ENCODE results near the gene MYH7. TPM values are rescaled to one million over a fixed set of nuclear protein-coding genes. Genes with fewer than 3 reads are reported as not detected.
"Not testable (repeated sequence)": the region's sequence is repeated elsewhere in the genome, so short reads cannot be mapped to it uniquely, and the experiment has no call there.

Gene MYH7
- total RNA-seq, 1 donor from 2014 or later = 0.05 TPM

- Mint-ChIP-seq H3K27ac (no peak overlapping the region), H3K9me3 (no peaks in the 10 kb centered on the region), H3K4me3 (no peak overlapping the region), H3K4me1 (ENCODE audit: low read depth) (peaks cover 10% of the 10 kb centered on the region), H3K36me3 (ENCODE audit: low read depth) (no peaks in the 10 kb centered on the region), H3K27me3 (ENCODE audit: insufficient read depth) (peaks cover 3% of the 10 kb centered on the region)
- intact Hi-C loops (cut with micrococcal nuclease) = no loop called here
- no peak for DNase-seq (ENCODE audit: low spot score)
Measured at GRCh38 chr14:23405516-23406025, 29.9 kb downstream of the MYH7 start.

GRCh38 chr14:23405096-23405495 is 30.4 kb downstream of the MYH7 start:
- intact Hi-C loops (cut with micrococcal nuclease) = no loop called here
- peaks cover 3% of the 10 kb centered on the region for H3K27me3 Mint-ChIP-seq (ENCODE audit: insufficient read depth)
- DNase-seq (ENCODE audit: low spot score) = no peak
- no peaks in the 10 kb centered on the region for H3K36me3 Mint-ChIP-seq (ENCODE audit: low read depth)
- H3K4me1 Mint-ChIP-seq (ENCODE audit: low read depth) = peaks cover 10% of the 10 kb centered on the region
- H3K4me3 Mint-ChIP-seq = no peak overlapping the region
- H3K27ac Mint-ChIP-seq = no peak overlapping the region
- no peaks in the 10 kb centered on the region for H3K9me3 Mint-ChIP-seq

GRCh38 chr14:23404331-23404900 is 31.0 kb downstream of the MYH7 start:
- Mint-ChIP-seq H3K9me3 (no peaks in the 10 kb centered on the region), H3K27me3 (ENCODE audit: insufficient read depth) (peaks cover 3% of the 10 kb centered on the region), H3K27ac (no peak overlapping the region), H3K36me3 (ENCODE audit: low read depth) (no peaks in the 10 kb centered on the region), H3K4me3 (no peak overlapping the region), H3K4me1 (ENCODE audit: low read depth) (peaks cover 8% of the 10 kb centered on the region)
- no peak for DNase-seq (ENCODE audit: low spot score)
- intact Hi-C loops (cut with micrococcal nuclease) = no loop called here

GRCh38 chr14:23403908-23404307 is 31.6 kb downstream of the MYH7 start:
- H3K27ac Mint-ChIP-seq = no peak overlapping the region
- intact Hi-C loops (cut with micrococcal nuclease) = no loop called here
- H3K4me1 Mint-ChIP-seq (ENCODE audit: low read depth) = peaks cover 3% of the 10 kb centered on the region
- no peak overlapping the region for H3K4me3 Mint-ChIP-seq
- peaks cover 3% of the 10 kb centered on the region for H3K27me3 Mint-ChIP-seq (ENCODE audit: insufficient read depth)
- no peaks in the 10 kb centered on the region for H3K36me3 Mint-ChIP-seq (ENCODE audit: low read depth)
- DNase-seq (ENCODE audit: low spot score) = no peak
- H3K9me3 Mint-ChIP-seq = no peaks in the 10 kb centered on the region

- Mint-ChIP-seq H3K4me3 (no peak overlapping the region), H3K4me1 (ENCODE audit: low read depth) (no peaks in the 10 kb centered on the region), H3K9me3 (no peaks in the 10 kb centered on the region), H3K27ac (no peak overlapping the region), H3K27me3 (ENCODE audit: insufficient read depth) (peaks cover 3% of the 10 kb centered on the region), H3K36me3 (ENCODE audit: low read depth) (no peaks in the 10 kb centered on the region)
- no peak for DNase-seq (ENCODE audit: low spot score)
- intact Hi-C loops (cut with micrococcal nuclease) = no loop called here
Measured at GRCh38 chr14:23403139-23403438, 32.4 kb downstream of the MYH7 start.

GRCh38 chr14:23402296-23403138 is 32.9 kb downstream of the MYH7 start:
- Mint-ChIP-seq H3K36me3 (ENCODE audit: low read depth) (no peaks in the 10 kb centered on the region), H3K4me1 (ENCODE audit: low read depth) (no peaks in the 10 kb centered on the region), H3K9me3 (no peaks in the 10 kb centered on the region), H3K27me3 (ENCODE audit: insufficient read depth) (peaks cover 3% of the 10 kb centered on the region), H3K27ac (no peak overlapping the region), H3K4me3 (no peak overlapping the region)
- intact Hi-C loops (cut with micrococcal nuclease) = no loop called here
- DNase-seq (ENCODE audit: low spot score) = no peak

GRCh38 chr14:23401291-23401690 is 34.2 kb downstream of the MYH7 start:
- no peak for DNase-seq (ENCODE audit: low spot score)
- Mint-ChIP-seq H3K9me3 (no peaks in the 10 kb centered on the region), H3K4me3 (no peak overlapping the region), H3K36me3 (ENCODE audit: low read depth) (no peaks in the 10 kb centered on the region), H3K27ac (no peak overlapping the region), H3K4me1 (ENCODE audit: low read depth) (no peaks in the 10 kb centered on the region), H3K27me3 (ENCODE audit: insufficient read depth) (peaks cover under 1% of the 10 kb centered on the region)
- intact Hi-C loops (cut with micrococcal nuclease) = no loop called here

GRCh38 chr14:23400496-23401149 is 34.8 kb downstream of the MYH7 start:
- H3K9me3 Mint-ChIP-seq; H3K36me3 Mint-ChIP-seq (ENCODE audit: low read depth); H3K4me1 Mint-ChIP-seq (ENCODE audit: low read depth); H3K27ac Mint-ChIP-seq; intact Hi-C loops (cut with micrococcal nuclease); DNase-seq (ENCODE audit: low spot score); H3K4me3 Mint-ChIP-seq; H3K27me3 Mint-ChIP-seq (ENCODE audit: insufficient read depth): not testable (repeated sequence)

GRCh38 chr14:23399591-23399990 is 35.9 kb downstream of the MYH7 start:
- no peak overlapping the region for H3K4me3 Mint-ChIP-seq
- no peaks in the 10 kb centered on the region for H3K4me1 Mint-ChIP-seq (ENCODE audit: low read depth)

GRCh38 chr14:23399136-23399535 is 36.3 kb downstream of the MYH7 start:
- intact Hi-C loops (cut with micrococcal nuclease) = no loop called here
- DNase-seq (ENCODE audit: low spot score) = no peak
- no peak overlapping the region for H3K27ac Mint-ChIP-seq
- no peaks in the 10 kb centered on the region for H3K4me1 Mint-ChIP-seq (ENCODE audit: low read depth)
- H3K27me3 Mint-ChIP-seq (ENCODE audit: insufficient read depth) = no peaks in the 10 kb centered on the region
- no peak overlapping the region for H3K4me3 Mint-ChIP-seq
- no peaks in the 10 kb centered on the region for H3K9me3 Mint-ChIP-seq
- no peaks in the 10 kb centered on the region for H3K36me3 Mint-ChIP-seq (ENCODE audit: low read depth)

More at GRCh38 chr14:23399591-23399990, 35.9 kb downstream of the MYH7 start:
- Mint-ChIP-seq H3K27ac (no peak overlapping the region), H3K36me3 (ENCODE audit: low read depth) (no peaks in the 10 kb centered on the region), H3K9me3 (no peaks in the 10 kb centered on the region), H3K27me3 (ENCODE audit: insufficient read depth) (no peaks in the 10 kb centered on the region)
- intact Hi-C loops (cut with micrococcal nuclease) = no loop called here
- no peak for DNase-seq (ENCODE audit: low spot score)

GRCh38 chr14:23398348-23398747 is 37.1 kb downstream of the MYH7 start:
- H3K9me3 Mint-ChIP-seq = no peaks in the 10 kb centered on the region
- intact Hi-C loops (cut with micrococcal nuclease) = no loop called here
- H3K36me3 Mint-ChIP-seq (ENCODE audit: low read depth) = no peaks in the 10 kb centered on the region
- no peak for DNase-seq (ENCODE audit: low spot score)
- H3K27ac Mint-ChIP-seq = no peak overlapping the region
- H3K4me1 Mint-ChIP-seq (ENCODE audit: low read depth) = no peaks in the 10 kb centered on the region
- H3K27me3 Mint-ChIP-seq (ENCODE audit: insufficient read depth) = no peaks in the 10 kb centered on the region
- no peak overlapping the region for H3K4me3 Mint-ChIP-seq

- Mint-ChIP-seq H3K27ac (no peak overlapping the region), H3K36me3 (ENCODE audit: low read depth) (no peaks in the 10 kb centered on the region), H3K4me3 (no peak overlapping the region), H3K4me1 (ENCODE audit: low read depth) (no peaks in the 10 kb centered on the region), H3K27me3 (ENCODE audit: insufficient read depth) (peaks cover 7% of the 10 kb centered on the region), H3K9me3 (no peaks in the 10 kb centered on the region)
- intact Hi-C loops (cut with micrococcal nuclease) = no loop called here
- no peak for DNase-seq (ENCODE audit: low spot score)
Measured at GRCh38 chr14:23396781-23397407, 38.6 kb downstream of the MYH7 start.

- Mint-ChIP-seq H3K27ac (no peak overlapping the region), H3K4me3 (no peak overlapping the region), H3K27me3 (ENCODE audit: insufficient read depth) (peaks cover 7% of the 10 kb centered on the region), H3K9me3 (no peaks in the 10 kb centered on the region), H3K36me3 (ENCODE audit: low read depth) (no peaks in the 10 kb centered on the region), H3K4me1 (ENCODE audit: low read depth) (no peaks in the 10 kb centered on the region)
- intact Hi-C loops (cut with micrococcal nuclease) = no loop called here
- no peak for DNase-seq (ENCODE audit: low spot score)
Measured at GRCh38 chr14:23396126-23396525, 39.3 kb downstream of the MYH7 start.
